ENCODE results near the gene PRPF39.
"Not testable (repeated sequence)": the region's sequence is repeated elsewhere in the genome, so short reads cannot be mapped to it uniquely, and the experiment has no call there.

Gene PRPF39

DNA sequence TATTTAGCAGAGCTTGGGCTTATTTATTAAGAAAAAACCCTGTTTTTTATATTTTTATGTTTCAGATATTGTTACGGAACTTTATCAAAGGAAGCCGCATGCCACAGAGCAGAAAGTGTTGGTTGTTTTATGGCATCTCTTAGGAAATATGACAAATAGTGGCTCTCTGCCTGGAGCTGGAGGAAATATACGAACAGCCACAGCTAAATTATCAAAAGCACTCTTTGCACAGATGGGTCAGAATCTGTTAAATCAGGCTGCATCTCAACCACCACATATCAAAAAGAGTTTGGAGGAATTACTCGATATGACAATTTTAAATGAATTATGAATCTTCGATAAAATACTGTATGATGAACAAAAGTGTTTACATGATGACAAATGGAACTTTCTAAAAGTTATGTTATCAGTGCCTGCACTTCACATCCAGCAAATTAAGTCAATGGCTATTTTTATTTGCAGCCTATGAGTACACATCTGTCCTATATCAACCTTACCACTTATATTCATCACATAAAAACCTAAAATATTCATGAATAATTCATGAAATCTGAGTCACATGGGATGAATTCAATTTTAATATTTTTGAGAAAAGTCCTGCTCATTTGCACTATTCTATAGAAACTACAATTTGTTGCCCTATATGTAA lies 10.6 kb upstream of the PRPF39 start:
- no peak for DNase-seq (ENCODE audit: low read depth, low spot score)
- no peak overlapping the region for H3K4me3 ChIP-seq (ENCODE audit: low read length)

- no peak overlapping the region for H3K4me3 ChIP-seq (ENCODE audit: low read length)
These were observed 5.6 kb upstream of the PRPF39 start for GRCh38 chr14:45078323-45078722.

GRCh38 chr14:45080416-45080968 lies 3.4 kb upstream of the PRPF39 start:
- not testable (repeated sequence) for DNase-seq (ENCODE audit: low read depth, low spot score)

More at GRCh38 chr14:45078323-45078722, 5.6 kb upstream of the PRPF39 start:
- DNase-seq (ENCODE audit: low read depth, low spot score) = no peak

DNA sequence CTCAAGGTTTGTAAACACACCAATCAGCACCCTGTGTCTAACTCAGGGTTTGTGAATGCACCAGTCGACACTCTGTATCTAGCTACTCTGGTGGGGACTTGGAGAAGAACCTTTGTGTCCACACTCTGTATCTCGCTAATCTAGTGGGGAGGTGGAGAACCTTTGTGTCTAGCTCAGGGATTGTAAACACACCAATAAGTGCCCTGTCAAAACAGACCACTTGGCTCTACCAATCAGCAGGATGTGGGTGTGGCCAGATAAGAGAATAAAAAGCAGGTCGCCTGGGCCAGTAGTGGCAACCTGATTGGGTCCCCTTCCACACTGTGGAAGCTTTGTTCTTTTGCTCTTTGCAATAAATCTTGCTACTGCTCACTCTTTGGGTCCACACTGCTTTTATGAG lies 2.8 kb upstream of the PRPF39 start:
- H3K4me3 ChIP-seq (ENCODE audit: low read length); DNase-seq (ENCODE audit: low read depth, low spot score): not testable (repeated sequence)

More at GRCh38 chr14:45080416-45080968, 3.4 kb upstream of the PRPF39 start:
- H3K4me3 ChIP-seq (ENCODE audit: low read length) = not testable (repeated sequence)

DNA sequence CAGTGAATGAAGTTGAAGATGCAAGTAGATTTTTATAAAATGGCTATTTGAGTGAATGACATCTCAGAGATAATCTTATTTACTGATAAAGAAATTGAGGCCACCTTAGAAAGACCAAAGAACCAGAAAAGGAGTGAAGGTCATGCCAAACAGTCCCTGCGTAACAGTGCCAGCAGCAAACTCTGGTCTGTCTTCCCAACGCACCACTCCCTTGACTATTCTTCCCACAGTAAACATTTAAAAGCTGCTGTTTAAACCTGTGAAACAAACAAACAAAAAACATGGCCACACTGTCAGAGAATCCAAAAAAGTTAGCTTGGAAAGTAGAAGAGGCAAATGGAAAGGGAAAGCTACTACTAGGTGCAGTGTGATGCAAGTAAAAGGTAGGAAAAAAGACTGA lies 1.5 kb upstream of the PRPF39 start:
- no peak overlapping the region for H3K4me3 ChIP-seq (ENCODE audit: low read length)
- DNase-seq (ENCODE audit: low read depth, low spot score) = no peak

- H3K4me3 ChIP-seq (ENCODE audit: low read length) = peak overlapping the region; percentile 95
- DNase-seq (ENCODE audit: low read depth, low spot score) = no peak
These were observed 320 bp upstream of the PRPF39 start for GRCh38 chr14:45083617-45083975.

DNA sequence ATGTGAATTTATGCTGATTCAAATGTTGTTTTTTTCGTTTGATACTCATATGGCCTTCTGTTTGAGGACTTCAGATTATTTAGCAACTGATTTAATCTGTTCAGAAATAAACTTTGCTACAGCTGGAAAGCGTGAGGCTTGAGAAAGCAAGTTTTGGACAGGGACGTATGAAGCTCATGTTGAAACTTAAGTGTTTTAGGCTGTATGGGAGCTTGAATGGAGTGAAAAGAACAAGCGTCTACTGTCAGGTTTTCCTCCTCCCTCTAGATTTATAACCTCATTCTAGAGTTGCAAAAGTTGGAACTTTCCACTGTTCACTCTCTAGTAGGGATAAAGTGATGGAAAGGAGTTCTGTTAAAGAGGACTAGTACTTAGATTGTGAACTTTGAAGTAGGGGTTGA lies 1.0 kb downstream of the PRPF39 start:
- DNase-seq (ENCODE audit: low read depth, low spot score) = no peak
- H3K4me3 ChIP-seq (ENCODE audit: low read length) = peak overlapping the region; percentile 95

- DNase-seq (ENCODE audit: low read depth, low spot score) = no peak
- no peak overlapping the region for H3K4me3 ChIP-seq (ENCODE audit: low read length)
These were observed 5.9 kb downstream of the PRPF39 start for GRCh38 chr14:45089813-45090212.

- DNase-seq (ENCODE audit: low read depth, low spot score) = no peak
- no peak overlapping the region for H3K4me3 ChIP-seq (ENCODE audit: low read length)
These were observed 7.8 kb downstream of the PRPF39 start for GRCh38 chr14:45091710-45092109.

DNA sequence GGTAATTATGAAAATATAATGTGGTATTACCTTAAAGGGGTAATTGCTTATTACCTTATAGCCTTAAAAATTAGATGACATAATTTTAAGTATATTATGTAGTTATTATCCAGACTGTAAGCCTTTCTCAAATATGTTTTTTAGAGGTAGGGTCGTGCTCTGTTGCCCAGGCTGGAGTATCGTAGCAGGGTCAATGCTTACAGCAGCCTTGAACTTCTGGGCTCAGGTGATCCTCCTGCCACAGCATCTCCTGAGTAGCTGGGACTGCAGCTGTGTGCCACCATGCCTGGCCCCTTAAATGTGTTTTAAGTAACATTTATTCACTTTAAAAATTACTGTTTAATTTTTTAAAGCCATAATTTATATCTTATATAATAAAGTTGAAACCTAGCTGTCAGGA lies 10.4 kb downstream of the PRPF39 start:
- no peak overlapping the region for H3K4me3 ChIP-seq (ENCODE audit: low read length)
- no peak for DNase-seq (ENCODE audit: low read depth, low spot score)

DNA sequence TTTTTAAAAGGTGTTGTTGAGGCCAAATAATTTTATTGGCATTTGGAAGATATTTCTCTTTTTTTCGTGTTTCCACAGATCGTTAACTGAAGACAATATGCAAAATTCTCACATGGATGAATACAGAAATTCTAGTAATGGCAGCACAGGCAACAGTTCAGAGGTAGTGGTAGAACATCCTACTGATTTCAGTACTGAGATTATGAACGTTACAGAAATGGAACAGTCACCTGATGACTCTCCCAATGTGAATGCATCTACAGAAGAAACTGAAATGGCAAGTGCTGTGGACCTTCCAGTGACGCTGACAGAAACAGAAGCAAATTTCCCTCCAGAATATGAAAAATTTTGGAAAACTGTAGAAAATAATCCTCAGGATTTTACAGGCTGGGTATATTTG lies 11.2 kb downstream of the PRPF39 start:
- no peak overlapping the region for H3K4me3 ChIP-seq (ENCODE audit: low read length)
- DNase-seq (ENCODE audit: low read depth, low spot score) = no peak

DNA sequence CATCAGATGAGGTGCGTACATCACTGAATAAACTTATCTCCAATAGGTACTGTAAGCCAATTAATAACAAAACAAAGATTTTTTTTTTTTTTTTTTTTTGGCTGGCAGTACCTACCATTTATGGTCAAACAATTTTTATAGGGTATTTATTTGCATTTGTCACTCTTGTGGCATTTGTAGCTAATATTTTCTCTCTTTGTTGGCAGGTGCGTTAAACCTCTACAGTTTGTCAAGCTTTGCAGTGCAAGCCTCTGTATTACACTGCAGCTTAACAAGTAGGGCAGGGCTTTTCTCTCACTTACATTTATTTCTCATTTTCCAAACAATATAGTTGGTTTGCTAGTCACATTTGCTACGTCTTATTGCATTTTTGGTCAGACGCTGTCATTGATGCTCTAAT lies 12.3 kb downstream of the PRPF39 start:
- no peak overlapping the region for H3K4me3 ChIP-seq (ENCODE audit: low read length)
- no peak for DNase-seq (ENCODE audit: low read depth, low spot score)

DNA sequence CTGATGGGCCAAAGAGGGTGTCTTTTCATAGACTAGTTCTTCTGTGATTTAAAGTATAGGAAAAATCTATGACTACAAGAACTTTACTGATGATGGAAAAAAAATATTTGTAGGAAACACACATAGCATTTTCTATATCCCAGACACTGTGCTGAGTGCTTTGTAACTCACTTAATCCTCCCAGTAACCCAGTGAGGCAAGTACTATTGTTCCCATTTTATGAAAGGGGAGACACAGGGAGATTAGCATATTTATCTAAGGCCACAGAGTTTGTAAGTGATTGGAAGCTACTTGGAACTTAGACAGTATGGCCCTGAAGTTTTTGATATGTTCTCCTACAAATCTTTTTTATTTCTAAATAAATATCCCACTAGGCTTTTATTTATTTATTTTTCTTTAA lies 19.9 kb downstream of the PRPF39 start:
- H3K4me3 ChIP-seq (ENCODE audit: low read length) = no peak overlapping the region
- DNase-seq (ENCODE audit: low read depth, low spot score) = no peak

GRCh38 chr14:45104561-45104960 lies 20.6 kb downstream of the PRPF39 start:
- H3K4me3 ChIP-seq (ENCODE audit: low read length) = no peak overlapping the region
- DNase-seq (ENCODE audit: low read depth, low spot score) = no peak

GRCh38 chr14:45112896-45113781 lies 29.2 kb downstream of the PRPF39 start:
- no peak for DNase-seq (ENCODE audit: low read depth, low spot score)
- H3K4me3 ChIP-seq (ENCODE audit: low read length) = no peak overlapping the region

DNA sequence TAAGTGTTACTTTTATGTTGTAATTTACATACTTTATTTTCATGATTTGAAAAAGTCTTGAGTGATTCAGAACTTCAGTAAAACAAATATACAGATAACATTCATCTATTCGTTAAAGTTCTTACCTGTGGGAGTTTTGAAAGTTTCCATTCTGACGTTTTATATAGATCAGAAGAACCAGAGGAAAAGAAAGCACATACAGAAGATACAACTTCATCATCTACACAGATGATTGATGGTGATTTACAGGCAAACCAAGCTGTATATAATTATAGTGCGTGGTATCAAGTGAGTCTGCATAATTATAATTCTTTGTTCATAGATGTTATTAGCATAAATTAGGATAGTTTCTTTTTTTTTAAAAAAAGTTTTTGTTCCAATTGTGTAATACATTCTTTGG lies 30.4 kb downstream of the PRPF39 start:
- H3K4me3 ChIP-seq (ENCODE audit: low read length) = no peak overlapping the region
- DNase-seq (ENCODE audit: low read depth, low spot score) = no peak

DNA sequence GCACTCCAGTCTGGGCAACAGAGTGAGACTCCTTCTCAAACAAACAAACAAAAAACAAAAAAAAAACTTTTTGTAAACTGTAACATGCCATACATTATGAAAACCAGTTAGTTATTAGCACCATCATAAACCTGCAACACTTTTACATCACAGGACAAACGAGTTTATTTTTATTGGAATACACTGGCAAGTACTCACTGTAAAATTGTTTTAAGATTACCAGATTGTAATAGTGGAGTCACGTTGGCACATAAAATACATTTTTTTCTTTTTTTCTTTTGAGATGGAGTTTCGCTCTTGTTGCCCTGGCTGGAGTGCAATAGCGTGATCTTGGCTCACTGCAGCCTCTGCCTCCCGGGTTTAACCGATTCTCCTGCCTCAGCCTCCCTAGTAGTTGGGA lies 34.7 kb downstream of the PRPF39 start:
- H3K4me3 ChIP-seq (ENCODE audit: low read length) = no peak overlapping the region
- no peak for DNase-seq (ENCODE audit: low read depth, low spot score)

DNA sequence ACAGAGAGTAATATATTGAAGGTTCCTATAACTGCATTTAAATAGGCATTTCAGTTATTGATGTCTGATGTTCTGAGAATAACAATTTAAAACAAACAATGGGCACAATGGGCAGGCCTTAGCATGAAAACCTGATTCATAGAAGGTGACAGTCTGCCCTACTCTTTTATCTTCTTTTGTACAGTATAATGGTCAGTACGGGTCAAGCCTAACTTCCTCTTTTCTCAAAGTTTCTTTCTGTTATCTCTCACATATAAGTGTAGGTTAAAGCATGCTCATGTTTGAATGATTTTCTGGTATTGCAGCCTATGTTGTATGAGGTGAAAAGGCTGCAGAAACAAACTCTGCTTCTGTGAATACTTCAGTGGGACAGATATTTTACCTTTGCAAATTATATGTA lies 36.2 kb downstream of the PRPF39 start:
- no peak for DNase-seq (ENCODE audit: low read depth, low spot score)
- H3K4me3 ChIP-seq (ENCODE audit: low read length) = no peak overlapping the region

GRCh38 chr14:45123271-45123670 lies 39.4 kb downstream of the PRPF39 start:
- DNase-seq (ENCODE audit: low read depth, low spot score) = no peak
- no peak overlapping the region for H3K4me3 ChIP-seq (ENCODE audit: low read length)

- H3K4me3 ChIP-seq (ENCODE audit: low read length) = no peak overlapping the region
- no peak for DNase-seq (ENCODE audit: low read depth, low spot score)
These were observed 41.8 kb downstream of the PRPF39 start for GRCh38 chr14:45125754-45126153.
